Mesenchymal stem cell (in vitro differentiated cells and primary cell): Measurements from ENCODE around the gene BTG2.

Source experiments
- DNase-seq: peaks from one replicate; pipeline ENCODE4 v3.0.0-alpha.2; 2013
- H2AFZ ChIP-seq: one replicate; pipeline ENCODE4 v1.6.1; 2013; ENCODE audit warnings: low read depth, mild to moderate bottlenecking, control low read depth, inconsistent platforms, low read length, moderate library complexity
- H2AK5ac ChIP-seq: 2 replicates; pipeline ENCODE4 v1.6.1; 2013; ENCODE audit warnings: low read length, moderate library complexity, mild to moderate bottlenecking, inconsistent platforms; ENCODE audit not compliant: severe bottlenecking
- H2BK120ac ChIP-seq: one replicate; pipeline ENCODE4 v1.6.1; 2013; ENCODE audit warnings: low read depth, mild to moderate bottlenecking, inconsistent platforms, low read length, moderate library complexity
- H2BK12ac ChIP-seq, 2 experiments: one replicate each; pipeline ENCODE4 v1.6.1; 2013; ENCODE audit warnings: inconsistent platforms in 2 of 2, low read length in 2 of 2, mild to moderate bottlenecking in 2 of 2, moderate library complexity in 2 of 2, control low read depth in 1 of 2
- H2BK15ac ChIP-seq: one replicate; pipeline ENCODE4 v1.6.1; 2013; ENCODE audit warnings: mild to moderate bottlenecking, low read depth, inconsistent platforms; ENCODE audit not compliant: poor library complexity, severe bottlenecking
- H2BK5ac ChIP-seq: 2 replicates; pipeline ENCODE4 v1.6.1; 2013; ENCODE audit warnings: low read depth, mild to moderate bottlenecking, low read length, control low read depth, inconsistent platforms; ENCODE audit not compliant: poor library complexity, severe bottlenecking
- H3K14ac ChIP-seq, 2 experiments: one replicate each; pipeline ENCODE4 v1.6.1; 2013; ENCODE audit warnings: inconsistent platforms in 2 of 2, low read length in 2 of 2, control low read depth in 1 of 2, mild to moderate bottlenecking in 1 of 2, moderate library complexity in 1 of 2
- H3K18ac ChIP-seq, 2 experiments: one replicate each; pipeline ENCODE4 v1.6.1; 2013; ENCODE audit warnings: inconsistent platforms in 2 of 2, low read length in 2 of 2, control low read depth in 1 of 2, low read depth in 1 of 2, mild to moderate bottlenecking in 1 of 2
- H3K23ac ChIP-seq, 2 experiments: one replicate each; pipeline ENCODE4 v1.6.1; 2013; ENCODE audit warnings: inconsistent platforms in 2 of 2, low read length in 2 of 2, mild to moderate bottlenecking in 2 of 2, moderate library complexity in 2 of 2, control low read depth in 1 of 2
- H3K27ac ChIP-seq: 2 replicates; pipeline ENCODE4 v1.5.1; 2013; ENCODE audit warnings: mild to moderate bottlenecking, moderate library complexity, low read length, control low read depth, inconsistent platforms; ENCODE audit not compliant: poor library complexity, severe bottlenecking
- H3K27me3 ChIP-seq, 2 experiments: 2 replicates each; pipeline versions ENCODE4 v1.6.1 to v1.7.0; 2013; ENCODE audit warnings: low read length in 2 of 2, mild to moderate bottlenecking in 2 of 2, moderate library complexity in 2 of 2, control low read depth in 1 of 2, inconsistent platforms in 1 of 2; ENCODE audit not compliant: control insufficient read depth in 1 of 2, insufficient read depth in 1 of 2
- H3K36me3 ChIP-seq, 2 experiments: 2 replicates each; pipeline versions ENCODE4 v1.6.1 to v1.7.0; 2013; ENCODE audit warnings: low read length in 2 of 2, control low read depth in 1 of 2, inconsistent platforms in 1 of 2, low read depth in 1 of 2, mild to moderate bottlenecking in 1 of 2; ENCODE audit not compliant: insufficient read depth in 2 of 2, control insufficient read depth in 1 of 2
- H3K4ac ChIP-seq, 2 experiments: one replicate each; pipeline ENCODE4 v1.6.1; 2013; ENCODE audit warnings: inconsistent platforms in 2 of 2, low read length in 2 of 2, mild to moderate bottlenecking in 2 of 2, moderate library complexity in 2 of 2, control low read depth in 1 of 2, low read depth in 1 of 2
- H3K4me1 ChIP-seq: 2 replicates; pipeline ENCODE4 v1.6.1; 2013; ENCODE audit warnings: low read depth, low read length, control low read depth; ENCODE audit not compliant: control insufficient read depth, insufficient read depth
- H3K4me2 ChIP-seq: 2 replicates; pipeline ENCODE4 v1.6.1; 2013; ENCODE audit warnings: low read length, mild to moderate bottlenecking, inconsistent platforms; ENCODE audit not compliant: poor library complexity, severe bottlenecking
- H3K4me3 ChIP-seq, 2 experiments: 2 replicates each; pipeline versions ENCODE4 v1.5.1 to v1.7.0; 2013; ENCODE audit warnings: low read length in 2 of 2, mild to moderate bottlenecking in 2 of 2, control low read depth in 1 of 2, low read depth in 1 of 2; ENCODE audit not compliant: insufficient read depth in 1 of 2
- H3K79me1 ChIP-seq: replicated peaks from 2 replicates; pipeline ENCODE4 v1.6.1; 2013; ENCODE audit warnings: mild to moderate bottlenecking, control low read depth, low read length, inconsistent platforms; ENCODE audit not compliant: poor library complexity, severe bottlenecking
- H3K9ac ChIP-seq: 2 replicates; pipeline ENCODE4 v1.7.0; 2013; ENCODE audit warnings: mild to moderate bottlenecking, low read length, moderate library complexity
- H3K9me3 ChIP-seq: 2 replicates; pipeline ENCODE4 v1.7.0; 2013; ENCODE audit warnings: mild to moderate bottlenecking, low read length; ENCODE audit not compliant: control insufficient read depth
- H4K8ac ChIP-seq: one replicate; pipeline ENCODE4 v1.6.1; 2013; ENCODE audit warnings: inconsistent platforms, mild to moderate bottlenecking, low read length, moderate library complexity
- H4K91ac ChIP-seq: one replicate; pipeline ENCODE4 v1.6.1; 2013; ENCODE audit warnings: mild to moderate bottlenecking, low read length, inconsistent platforms
- WGBS: methylation state at CpG from one replicate; pipeline ENCODE4 v1.1.7; 2013; ENCODE audit warnings: mixed read lengths; 5-methylcytosine and 5-hydroxymethylcytosine counted together

Gene BTG2

GRCh38 chr1:203290261-203291089 is 14.8 kb upstream of the BTG2 start:
- H3K27me3 ChIP-seq = peaks cover 8 to 20% of the 10 kb centered on the region in 2 experiments
- 27% methylated on average over 31 of the region's 31 CpGs for WGBS
- H2BK120ac ChIP-seq = no peak overlapping the region
- peaks cover 17% of the 10 kb centered on the region for H3K4me1 ChIP-seq
- H2AK5ac ChIP-seq = no peak overlapping the region
- no peak overlapping the region for H3K23ac ChIP-seq
- no peaks in the 10 kb centered on the region for H3K9me3 ChIP-seq
- H3K9ac ChIP-seq = peak overlapping the region; percentile 39
- peak overlapping the region; percentile 75 for H3K4me2 ChIP-seq
- peak overlapping the region in 1 of 2 experiments; percentile 36 for H3K4me3 ChIP-seq
- peak; percentile 89 for DNase-seq
- no peak overlapping the region for H2BK12ac ChIP-seq
- peak overlapping the region; percentile 27 for H4K8ac ChIP-seq
- peak overlapping the region; percentile 74 for H2AFZ ChIP-seq
- no peak overlapping the region for H2BK5ac ChIP-seq
- peak overlapping the region; percentile 60 for H2BK15ac ChIP-seq
- peak overlapping the region in 1 of 2 experiments; percentile 28 for H3K18ac ChIP-seq
- no peak overlapping the region for H3K27ac ChIP-seq
- H3K4ac ChIP-seq = peak overlapping the region in 1 of 2 experiments; percentile 21
- no peaks in the 10 kb centered on the region for H3K79me1 ChIP-seq
- no peak overlapping the region for H3K14ac ChIP-seq
- H3K36me3 ChIP-seq = no peaks in the 10 kb centered on the region
- H4K91ac ChIP-seq = peak overlapping the region; percentile 35

GRCh38 chr1:203291201-203292096 is 13.9 kb upstream of the BTG2 start:
- H2AFZ ChIP-seq = no peak overlapping the region
- peak; percentile 83 for DNase-seq
- WGBS = 74% methylated on average over 17 of the region's 17 CpGs
- no peak overlapping the region for H3K4me3 ChIP-seq
- peaks cover 7 to 17% of the 10 kb centered on the region in 2 experiments for H3K27me3 ChIP-seq
- no peak overlapping the region for H3K27ac ChIP-seq
- no peaks in the 10 kb centered on the region for H3K9me3 ChIP-seq
- no peak overlapping the region for H2BK5ac ChIP-seq
- H4K8ac ChIP-seq = no peak overlapping the region
- no peak overlapping the region for H3K14ac ChIP-seq
- no peak overlapping the region for H3K4me2 ChIP-seq
- H3K9ac ChIP-seq = peak overlapping the region; percentile 39
- no peaks in the 10 kb centered on the region for H3K36me3 ChIP-seq
- H2BK120ac ChIP-seq = no peak overlapping the region
- H3K4me1 ChIP-seq = peaks cover 17% of the 10 kb centered on the region
- H2AK5ac ChIP-seq = no peak overlapping the region
- H3K4ac ChIP-seq = peak overlapping the region in 1 of 2 experiments; percentile 24
- peak overlapping the region; percentile 22 for H4K91ac ChIP-seq
- H2BK15ac ChIP-seq = no peak overlapping the region
- H2BK12ac ChIP-seq = no peak overlapping the region
- H3K23ac ChIP-seq = no peak overlapping the region
- no peaks in the 10 kb centered on the region for H3K79me1 ChIP-seq
- H3K18ac ChIP-seq = peak overlapping the region in 1 of 2 experiments; percentile 44

GRCh38 chr1:203295796-203296195 is 9.5 kb upstream of the BTG2 start:
- Histone ChIP-seq H3K23ac (no peak overlapping the region), H3K27ac (no peak overlapping the region), H2BK15ac (no peak overlapping the region), H4K91ac (no peak overlapping the region), H3K18ac (no peak overlapping the region), H3K79me1 (no peaks in the 10 kb centered on the region), H2BK5ac (no peak overlapping the region), H4K8ac (no peak overlapping the region), H3K9me3 (no peaks in the 10 kb centered on the region), H3K4me2 (no peak overlapping the region), H3K4me3 (no peak overlapping the region), H2BK120ac (no peak overlapping the region), H3K36me3 (no peaks in the 10 kb centered on the region), H3K4me1 (peaks cover 4% of the 10 kb centered on the region), H2AFZ (no peak overlapping the region), H3K14ac (no peak overlapping the region), H2AK5ac (no peak overlapping the region), H3K9ac (no peak overlapping the region), H2BK12ac (no peak overlapping the region), H3K27me3 (peaks cover 20 to 33% of the 10 kb centered on the region in 2 experiments), H3K4ac (no peak overlapping the region)
- 88% methylated on average over 1 of the region's 1 CpG for WGBS
- DNase-seq = no peak
